HG02571 (cell line): Measurements from ENCODE around the gene ABHD16A.

Experiments used
- ATAC-seq: cut with Tn5 transposase; IDR thresholded peaks from one replicate; pipeline ENCODE4 v1.9.1; 2021; ENCODE audit warnings: mild to moderate bottlenecking, moderate library complexity; ENCODE audit not compliant: unreplicated experiment

ABHD16A gene

GRCh38 chr6:31642798-31643570 lies 60.1 kb downstream of the ABHD16A start:
- ATAC-seq, result no peak

- no peak for ATAC-seq
Observed at GRCh38 chr6:31641370-31641769, 61.8 kb downstream of the ABHD16A start.

- ATAC-seq, result no peak
Observed at GRCh38 chr6:31640612-31641011, 62.5 kb downstream of the ABHD16A start.

GRCh38 chr6:31639449-31639861 lies 63.7 kb downstream of the ABHD16A start:
- ATAC-seq, result no peak

- ATAC-seq, result no peak
Observed at GRCh38 chr6:31639043-31639442, 64.1 kb downstream of the ABHD16A start.
